HG03025 (cell line): ENCODE results near the gene SPAG17.
A peak's percentile ranks its signal among the peaks of the same experiment; 100 is the strongest.

Experiments
- ATAC-seq: cut with Tn5 transposase; IDR thresholded peaks from one replicate; pipeline ENCODE4 v1.9.1; 2021; ENCODE audit warnings: mild to moderate bottlenecking, moderate library complexity; ENCODE audit not compliant: unreplicated experiment, low FRiP score

SPAG17 gene

GRCh38 chr1:118185084-118185832, at the start of gene SPAG17:
Gene SPAG17, minus strand, starts transcription at chr1:118185228. Its CDS starts 71 bp downstream, at chr1:118185157.
- no peak for ATAC-seq

DNA sequence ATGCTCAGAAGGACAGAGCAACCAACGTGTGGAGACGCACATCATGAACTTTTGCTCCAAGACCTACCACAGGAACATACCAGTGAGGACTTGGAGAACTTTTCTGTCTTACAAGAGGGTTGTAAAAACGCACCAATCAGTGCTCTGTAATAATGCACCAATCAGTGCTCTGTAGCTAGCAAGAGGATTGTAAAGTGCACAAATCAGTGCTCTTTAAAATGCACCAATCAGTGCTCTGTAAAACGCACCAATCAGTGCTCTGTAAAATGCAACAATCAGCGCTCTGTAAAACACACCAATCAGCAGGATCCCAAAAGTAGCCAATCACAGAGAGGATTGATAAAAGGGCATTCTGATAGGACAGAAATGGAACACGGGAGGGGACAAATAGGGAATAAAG, 40.4 kb upstream of the SPAG17 start:
- no peak for ATAC-seq

GRCh38 chr1:118223426-118223825, 38.4 kb upstream of the SPAG17 start:
- peak; percentile 53 for ATAC-seq

DNA sequence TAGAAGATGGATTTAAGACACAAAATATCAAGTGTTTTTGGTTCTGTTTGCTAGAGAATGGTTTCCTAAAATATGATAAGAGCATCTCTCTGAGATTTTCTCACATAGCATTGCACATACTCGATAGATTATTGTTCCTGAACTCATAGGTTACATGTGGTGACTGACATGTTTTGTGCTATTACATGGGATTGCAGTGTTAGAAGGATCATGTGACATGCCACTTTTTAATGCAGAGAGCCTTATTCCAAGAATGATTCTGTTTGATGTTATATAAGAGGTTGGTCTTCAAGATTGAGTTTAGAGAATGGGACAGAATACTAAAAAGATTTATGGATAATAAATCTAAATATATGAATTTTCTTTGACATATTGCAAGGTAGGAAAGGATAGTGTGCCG, 34.4 kb upstream of the SPAG17 start:
- no peak for ATAC-seq

DNA sequence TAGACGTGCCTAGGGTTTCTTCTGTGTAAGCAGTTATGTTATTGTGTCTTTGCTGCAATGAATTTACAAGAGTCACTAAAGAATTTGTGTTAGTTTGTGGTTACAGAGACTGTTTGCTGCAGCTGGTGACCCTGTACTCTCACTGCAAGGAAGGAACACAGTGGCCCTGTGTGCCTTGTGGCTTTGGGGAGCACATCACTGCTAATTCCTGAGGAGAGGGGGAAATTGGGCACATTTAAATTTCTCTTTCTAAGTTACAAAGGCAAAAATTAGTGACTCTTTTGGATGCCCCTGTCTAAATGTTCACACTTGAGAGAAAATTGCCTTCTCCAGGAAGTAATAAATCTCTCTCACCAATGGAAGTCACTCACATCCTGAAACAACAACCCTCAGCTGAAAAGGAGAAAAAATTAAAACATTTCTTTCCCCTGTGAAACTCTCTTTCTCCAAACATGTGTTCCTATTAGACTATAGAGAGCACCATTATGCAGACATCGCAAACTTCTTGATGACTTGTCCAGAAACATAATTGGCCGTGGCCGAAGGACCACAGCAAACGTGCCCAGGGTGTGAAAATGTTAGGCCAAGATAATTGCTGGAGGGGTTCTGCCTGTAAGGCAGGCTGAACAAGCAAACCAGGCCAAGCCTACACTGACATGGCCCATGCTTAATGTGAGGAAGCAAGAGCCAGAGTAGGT, 32.3 kb upstream of the SPAG17 start:
- no peak for ATAC-seq

- no peak for ATAC-seq
Measured at GRCh38 chr1:118214866-118215265, 29.8 kb upstream of the SPAG17 start.

DNA sequence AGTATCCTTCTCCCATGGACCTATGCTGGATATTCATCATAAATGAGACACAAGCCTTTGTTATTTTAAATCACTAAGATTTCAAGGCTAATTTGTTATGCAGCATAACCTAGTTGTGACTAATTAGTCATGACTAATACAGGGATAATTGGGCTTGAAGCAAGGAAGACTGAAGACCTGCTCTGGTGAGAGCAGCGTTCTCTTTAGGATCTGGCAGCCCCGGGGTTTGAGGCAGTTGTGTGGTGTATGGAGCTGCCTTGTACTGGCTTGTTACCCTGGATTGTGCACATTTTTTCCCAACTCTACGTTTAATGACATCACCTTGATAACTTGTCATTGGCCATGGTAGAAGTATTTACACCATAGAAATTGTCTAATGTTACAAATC, 25.7 kb upstream of the SPAG17 start:
- no peak for ATAC-seq

- ATAC-seq: no peak
Measured at GRCh38 chr1:118210051-118210722, 25.2 kb upstream of the SPAG17 start.

- ATAC-seq: no peak
Measured at GRCh38 chr1:118209648-118210047, 24.6 kb upstream of the SPAG17 start.

GRCh38 chr1:118206966-118207365, 21.9 kb upstream of the SPAG17 start:
- no peak for ATAC-seq

GRCh38 chr1:118204648-118205047, 19.6 kb upstream of the SPAG17 start:
- no peak for ATAC-seq

DNA sequence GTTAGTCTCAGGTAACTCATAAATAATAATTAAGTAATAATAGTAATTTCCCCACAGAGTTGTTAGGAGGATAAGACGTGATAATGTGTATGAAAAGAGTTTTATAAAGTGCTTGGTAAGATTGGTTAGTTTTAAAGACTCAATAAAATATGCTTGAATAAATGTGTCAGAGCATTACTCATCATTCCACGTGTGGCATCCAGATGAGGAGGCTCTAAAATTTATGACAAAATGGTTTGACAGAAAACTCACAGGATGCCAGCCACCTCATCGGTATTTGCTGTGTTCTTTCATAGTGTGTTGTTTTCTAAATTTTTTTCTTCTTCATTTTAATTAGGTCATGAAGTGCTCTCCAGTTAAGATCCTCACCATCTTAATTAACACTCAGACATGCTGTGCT, 19.1 kb upstream of the SPAG17 start:
- ATAC-seq: no peak

GRCh38 chr1:118202076-118202608, 17.1 kb upstream of the SPAG17 start:
- ATAC-seq: no peak

- ATAC-seq: peak; percentile 85
Measured at GRCh38 chr1:118201524-118201923, 16.5 kb upstream of the SPAG17 start.

GRCh38 chr1:118200836-118201235, 15.8 kb upstream of the SPAG17 start:
- ATAC-seq: no peak

DNA sequence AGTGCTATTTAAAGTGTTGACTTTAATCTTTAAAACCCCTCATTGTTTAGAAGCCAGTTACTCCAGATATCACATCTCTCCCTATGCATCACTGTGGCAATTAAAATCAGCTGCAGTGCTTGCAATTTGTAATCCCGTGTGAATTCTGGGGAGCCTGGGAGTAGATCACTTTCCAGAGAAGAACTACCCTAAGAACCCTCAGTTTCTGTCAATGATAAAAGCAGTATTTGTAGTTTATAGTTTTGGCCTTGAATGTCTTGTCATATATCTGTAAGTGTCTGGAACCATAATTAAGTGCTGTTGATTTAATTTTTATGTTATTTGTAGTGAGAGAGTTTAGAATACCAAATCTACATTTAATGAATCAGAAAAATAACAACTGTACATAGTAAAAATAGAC, 5.5 kb upstream of the SPAG17 start:
- no peak for ATAC-seq

DNA sequence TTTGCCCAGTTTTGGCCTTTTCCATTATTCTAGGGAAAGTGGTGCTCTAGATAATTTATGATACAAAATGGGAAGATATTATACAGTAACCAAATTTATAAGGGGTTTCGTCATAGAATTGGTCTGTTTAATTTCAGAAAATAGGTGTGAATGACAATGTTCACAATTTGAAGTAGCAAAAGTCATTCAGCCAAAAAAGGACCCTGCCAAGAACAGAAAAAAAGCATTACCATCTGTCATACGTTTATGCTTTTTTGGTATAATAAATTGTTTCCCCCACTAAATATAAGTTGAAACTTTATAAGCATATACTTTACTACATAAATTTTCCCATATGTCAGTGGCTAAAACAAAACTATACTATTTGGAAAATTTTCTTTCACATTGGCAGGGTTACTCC, 4.5 kb upstream of the SPAG17 start:
- ATAC-seq: no peak

- ATAC-seq: no peak
Measured at GRCh38 chr1:118188411-118188810, 3.4 kb upstream of the SPAG17 start.

GRCh38 chr1:118186026-118186425, 998 bp upstream of the SPAG17 start:
- ATAC-seq: no peak

- no peak for ATAC-seq
Measured at GRCh38 chr1:118184739-118185083, 317 bp downstream of the SPAG17 start.

GRCh38 chr1:118183586-118183985, 1.4 kb downstream of the SPAG17 start:
- ATAC-seq: no peak
